Thyroid gland (tissue), 4 donors: ENCODE data around the gene E2F1. TPM values are rescaled to one million over a fixed set of nuclear protein-coding genes. Genes with fewer than 3 reads are reported as not detected.
"Not testable (repeated sequence)": the region's sequence is repeated elsewhere in the genome, so short reads cannot be mapped to it uniquely, and the experiment has no call there.

Source experiments
- DNase-seq, 2 donors: peaks; one replicate each; pipeline ENCODE4 v3.0.0-alpha.2; 2019
- H3K27ac ChIP-seq, 3 donors: fragments of 200-600 bp; sonication (generic); 1 replicate in 2 of 3; 2 replicates in 1 of 3; pipeline ENCODE4 v1.5.1; 2016 to 2019; ENCODE audit warnings: mild to moderate bottlenecking in 1 of 3, moderate library complexity in 1 of 3
- H3K27me3 ChIP-seq: fragments of 200-600 bp; sonication (generic); one replicate; pipeline ENCODE4 v1.5.1; 2019
- H3K36me3 ChIP-seq, 2 donors: fragments of 200-600 bp; sonication (generic); one replicate each; pipeline ENCODE4 v1.5.1; 2016 to 2019
- H3K4me1 ChIP-seq, 2 donors: fragments of 200-600 bp; sonication (generic); one replicate each; pipeline ENCODE4 v1.5.1; 2017 to 2019
- H3K4me3 ChIP-seq, 3 donors: fragments of 200-600 bp; sonication (generic); replicated peaks in 1 of 3; 1 replicate in 2 of 3; 2 replicates in 1 of 3; pipeline ENCODE4 v1.5.1; 2016; ENCODE audit warnings: mild to moderate bottlenecking in 1 of 3
- H3K9me3 ChIP-seq: fragments of 200-600 bp; sonication (generic); one replicate; pipeline ENCODE4 v1.5.1; 2017
- CTCF ChIP-seq, 6 experiments: fragments of 200-600 bp in 3 of 6; fragments of 450-650 bp in 3 of 6; sonication (generic) in 3 of 6; IDR thresholded peaks; one replicate each; pipeline ENCODE4 v1.5.1; 2016 to 2019; ENCODE audit warnings: antibody characterized with exemption in 6 of 6, mild to moderate bottlenecking in 2 of 6, inconsistent platforms in 1 of 6, moderate library complexity in 1 of 6
- POLR2A ChIP-seq, 2 donors: fragments of 450-650 bp; IDR thresholded peaks; one replicate each; pipeline ENCODE4 v1.6.1; 2017; ENCODE audit warnings: antibody characterized with exemption in 2 of 2, mild to moderate bottlenecking in 2 of 2, moderate library complexity in 1 of 2
- WGBS, 2 donors: methylation state at CpG; one replicate each; pipeline ENCODE4 v1.1.5; 2017; 5-methylcytosine and 5-hydroxymethylcytosine counted together
- intact Hi-C: fragments of 100-400 bp; cut with DNase I; formaldehyde crosslinking; loops from one replicate; pipeline ENCODE4 v1.15.1; 2023
- total RNA-seq, 4 donors: library from RNA; depleted of rRNA; stranded (reverse); fragments of >200 nt; gene quantifications; one replicate each; pipeline ENCODE4 v1.2.3, GENCODE V29; 2016

E2F1 gene
- total RNA-seq, 4 donors from 2014 or later = 0.42 to 0.89 (median 0.67) TPM; not detected in 1

- TF ChIP-seq CTCF (IDR thresholded peaks at IDR 0.05) = no peak
- no peak for TF ChIP-seq POLR2A (IDR thresholded peaks at IDR 0.05)
- WGBS, 2 donors = 88 to 89% methylated on average over 12 to 13 of the region's 27 CpGs
Observed at GRCh38 chr20:33701629-33702450, 15.7 kb upstream of the E2F1 start.

GRCh38 chr20:33700696-33701441 lies 14.7 kb upstream of the E2F1 start:
- H3K4me3 ChIP-seq, intact Hi-C loops, H3K36me3 ChIP-seq, H3K27me3 ChIP-seq, H3K9me3 ChIP-seq: not testable (repeated sequence)
- DNase-seq = peak; percentile 51 to 72
- Histone ChIP-seq H3K27ac (peak overlapping the region in 1 of 3 donors; percentile 41), H3K4me1 (peaks cover 0 to 14% of the 10 kb centered on the region in 2 donors)
- 85 to 90% methylated on average over 35 to 37 of the region's 45 CpGs for WGBS, 2 donors

More at GRCh38 chr20:33701629-33702450, 15.7 kb upstream of the E2F1 start:
- Histone ChIP-seq H3K27me3 (no peaks in the 10 kb centered on the region), H3K9me3 (no peaks in the 10 kb centered on the region), H3K4me1 (peaks cover 0 to 14% of the 10 kb centered on the region in 2 donors), H3K27ac (no peak overlapping the region), H3K4me3 (no peak overlapping the region), H3K36me3 (peaks cover 0 to under 1% of the 10 kb centered on the region in 2 donors)
- no peak for DNase-seq
- intact Hi-C loops = no loop called here

GRCh38 chr20:33698966-33699365 lies 12.8 kb upstream of the E2F1 start:
- H3K4me3 ChIP-seq, DNase-seq, H3K27ac ChIP-seq, H3K36me3 ChIP-seq, intact Hi-C loops, H3K27me3 ChIP-seq, H3K9me3 ChIP-seq: not testable (repeated sequence)
- WGBS, 2 donors = 100% methylated on average over 5 to 8 of the region's 27 CpGs
- H3K4me1 ChIP-seq = peaks cover 9 to 23% of the 10 kb centered on the region in 2 donors

- WGBS, 2 donors = 67 to 87% methylated on average over 8 of the region's 8 CpGs
- H3K27me3 ChIP-seq = no peaks in the 10 kb centered on the region
- TF ChIP-seq POLR2A (IDR thresholded peaks at IDR 0.05) (no peak), CTCF (IDR thresholded peaks at IDR 0.05) (no peak)
- no peaks in the 10 kb centered on the region for H3K9me3 ChIP-seq
- peak in 1 of 2 donors; percentile 16 for DNase-seq
- H3K4me1 ChIP-seq = peaks cover 16 to 32% of the 10 kb centered on the region in 2 donors
- H3K36me3 ChIP-seq = no peaks in the 10 kb centered on the region
- H3K4me3 ChIP-seq = no peak overlapping the region
- intact Hi-C loops = no loop called here
- H3K27ac ChIP-seq = no peak overlapping the region
Observed at GRCh38 chr20:33697129-33697528, 10.9 kb upstream of the E2F1 start.

GRCh38 chr20:33696448-33696847 lies 10.3 kb upstream of the E2F1 start:
- H3K36me3 ChIP-seq = no peaks in the 10 kb centered on the region
- H3K4me3 ChIP-seq = no peak overlapping the region
- H3K27ac ChIP-seq = no peak overlapping the region
- TF ChIP-seq POLR2A (IDR thresholded peaks at IDR 0.05) (no peak), CTCF (IDR thresholded peaks at IDR 0.05) (no peak)
- peaks cover 16 to 32% of the 10 kb centered on the region in 2 donors for H3K4me1 ChIP-seq
- H3K27me3 ChIP-seq = no peaks in the 10 kb centered on the region
- intact Hi-C loops = no loop called here
- 87 to 88% methylated on average over 4 of the region's 4 CpGs for WGBS, 2 donors
- no peaks in the 10 kb centered on the region for H3K9me3 ChIP-seq
- DNase-seq = no peak

GRCh38 chr20:33694639-33695012 lies 8.4 kb upstream of the E2F1 start:
- 62 to 70% methylated on average over 6 of the region's 6 CpGs for WGBS, 2 donors
- peak in 1 of 2 donors; percentile 53 for DNase-seq
- H3K4me1 ChIP-seq = peaks cover 16 to 24% of the 10 kb centered on the region in 2 donors
- no peak overlapping the region for H3K4me3 ChIP-seq
- H3K27me3 ChIP-seq = no peaks in the 10 kb centered on the region
- no peaks in the 10 kb centered on the region for H3K36me3 ChIP-seq
- TF ChIP-seq POLR2A (IDR thresholded peaks at IDR 0.05) (no peak), CTCF (IDR thresholded peaks at IDR 0.05) (no peak)
- H3K27ac ChIP-seq = peak overlapping the region; percentile 68 to 89 (median 81)
- intact Hi-C loops = loop anchor here (5.0 kb wide), 1 partner anchor 33 kb away; no protein-coding TSS in a partner anchor
- H3K9me3 ChIP-seq = no peaks in the 10 kb centered on the region
